Left colon (tissue), 2 donors: ENCODE results near the gene ATP11A. TPM values are rescaled to one million over a fixed set of nuclear protein-coding genes. Genes with fewer than 3 reads are reported as not detected.
"Not testable (repeated sequence)": the region's sequence is repeated elsewhere in the genome, so short reads cannot be mapped to it uniquely, and the experiment has no call there.

Experiments used
- ATAC-seq: fragments of 200-7000 bp; cut with Tn5 transposase; one replicate; pipeline ENCODE4 v1.9.1; 2020; ENCODE audit warnings: mild to moderate bottlenecking, moderate library complexity
- DNase-seq, 2 donors: peaks; one replicate each; pipeline ENCODE4 v3.0.0-alpha.2; 2020
- intact Hi-C, 2 donors: fragments of 100-400 bp; cut with DNase I in 1 of 2; cut with micrococcal nuclease in 1 of 2; formaldehyde crosslinking; loops; one replicate each; pipeline versions ENCODE4 v1.11.2 to v1.14.0; 2022; cut with DNase I, micrococcal nuclease
- total RNA-seq, 2 donors: library from RNA; stranded (reverse); fragmentation: NEBNext Ultra II Directional; extraction: Animal tissue kit (Norgen Biotek cat#: 25700); gene quantifications; one replicate each; pipeline ENCODE4 v1.2.1, GENCODE V29; 2021
- donor health status: DM: no; HTN: no; CAD: no.
- donor health status: DM: yes; HTN: yes; CAD: no.

The ATP11A gene
- total RNA-seq, 2 donors from 2014 or later = 12.4 to 22.7 TPM

GRCh38 chr13:112776971-112777370 lies 87.1 kb downstream of the ATP11A start:
- ATAC-seq (no peak), DNase-seq (no peak)
- intact Hi-C loops = no loop called here

DNA sequence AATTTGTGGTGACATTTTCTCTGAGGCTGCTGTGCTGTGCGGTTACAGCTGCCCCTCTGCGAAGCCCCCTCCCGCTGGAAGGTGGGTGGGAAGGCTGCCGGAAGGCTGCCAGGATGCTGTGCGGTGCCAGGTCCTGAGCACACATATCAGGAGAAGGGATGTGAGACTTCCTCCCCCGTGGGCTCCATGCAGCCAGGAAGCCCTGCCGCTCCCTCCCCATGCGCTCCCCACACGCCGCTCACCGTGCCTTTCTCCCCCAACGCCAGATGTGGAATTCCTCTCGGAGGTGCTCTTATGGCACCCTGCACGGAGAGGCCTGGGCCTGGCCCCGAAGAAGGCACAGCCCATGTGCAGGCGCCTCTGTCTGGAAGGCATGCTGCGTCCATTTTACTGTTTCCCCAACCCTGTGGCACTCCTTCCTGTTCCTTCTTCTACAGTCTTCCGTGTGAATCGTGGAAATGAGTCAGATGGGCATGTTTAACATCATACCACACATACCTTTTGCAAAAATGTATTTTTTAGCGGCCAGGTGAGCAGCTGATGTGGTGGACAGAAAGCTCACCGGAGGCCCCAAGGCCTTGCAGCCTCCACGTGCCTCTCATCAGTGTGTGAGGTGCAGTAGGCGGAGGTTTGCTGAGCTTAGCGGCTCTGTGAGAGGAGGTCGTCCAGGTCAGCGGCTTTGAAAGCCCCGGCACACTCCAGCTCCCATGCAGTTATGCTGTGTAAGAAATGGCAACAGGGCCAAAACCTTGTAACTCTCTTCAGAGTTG lies 88.0 kb downstream of the ATP11A start:
- ATAC-seq = no peak
- no peak for DNase-seq
- intact Hi-C loops = no loop called here

- intact Hi-C loops = no loop called here
- ATAC-seq (no peak), DNase-seq (no peak)
Measured at GRCh38 chr13:112779856-112780604, 90.2 kb downstream of the ATP11A start.

DNA sequence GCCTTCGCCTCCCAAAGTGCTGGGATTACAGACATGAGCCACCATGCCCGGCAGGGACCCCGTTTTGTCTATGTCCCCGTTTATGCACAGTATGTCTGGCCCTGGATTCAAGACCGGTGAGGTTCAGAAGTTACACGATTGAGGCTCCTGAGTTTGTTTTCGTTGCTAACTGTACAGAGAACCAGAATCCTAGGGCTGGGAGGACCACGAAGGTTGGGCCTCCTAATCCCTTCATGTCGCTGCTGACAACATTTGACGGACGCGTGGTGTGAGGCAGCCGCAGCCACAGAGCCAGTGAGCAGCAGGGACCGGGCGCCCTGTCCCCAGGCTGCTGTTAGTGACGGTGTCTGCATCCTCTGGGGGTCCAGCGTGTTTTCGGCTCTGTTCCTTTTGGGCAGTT lies 91.4 kb downstream of the ATP11A start:
- intact Hi-C loops = no loop called here
- ATAC-seq (no peak), DNase-seq (no peak)

- ATAC-seq = no peak
- no peak for DNase-seq
- intact Hi-C loops = no loop called here
Measured at GRCh38 chr13:112781881-112782361, 92.1 kb downstream of the ATP11A start.

GRCh38 chr13:112782429-112783010 lies 92.7 kb downstream of the ATP11A start:
- no peak for DNase-seq
- ATAC-seq = no peak
- intact Hi-C loops = no loop called here

GRCh38 chr13:112783135-112783977 lies 93.5 kb downstream of the ATP11A start:
- no peak for ATAC-seq
- no peak for DNase-seq
- intact Hi-C loops = no loop called here

- DNase-seq (no peak), ATAC-seq (no peak)
- intact Hi-C loops = no loop called here
Measured at GRCh38 chr13:112783978-112784371, 94.1 kb downstream of the ATP11A start.

GRCh38 chr13:112784811-112785482 lies 95.1 kb downstream of the ATP11A start:
- intact Hi-C loops = no loop called here
- ATAC-seq = no peak
- DNase-seq = no peak

GRCh38 chr13:112785483-112785856 lies 95.6 kb downstream of the ATP11A start:
- no peak for DNase-seq
- intact Hi-C loops = no loop called here

GRCh38 chr13:112786810-112787209 lies 97.0 kb downstream of the ATP11A start:
- ATAC-seq, intact Hi-C loops, DNase-seq: not testable (repeated sequence)

More at GRCh38 chr13:112785483-112785856, 95.6 kb downstream of the ATP11A start:
- ATAC-seq = no peak

GRCh38 chr13:112790735-112791641 lies 101.2 kb downstream of the ATP11A start:
- DNase-seq (no peak), ATAC-seq (no peak)
- intact Hi-C loops = no loop called here

- no peak for ATAC-seq
- intact Hi-C loops = no loop called here
- DNase-seq = no peak
Measured at GRCh38 chr13:112791663-112792440, 102.0 kb downstream of the ATP11A start.

DNA sequence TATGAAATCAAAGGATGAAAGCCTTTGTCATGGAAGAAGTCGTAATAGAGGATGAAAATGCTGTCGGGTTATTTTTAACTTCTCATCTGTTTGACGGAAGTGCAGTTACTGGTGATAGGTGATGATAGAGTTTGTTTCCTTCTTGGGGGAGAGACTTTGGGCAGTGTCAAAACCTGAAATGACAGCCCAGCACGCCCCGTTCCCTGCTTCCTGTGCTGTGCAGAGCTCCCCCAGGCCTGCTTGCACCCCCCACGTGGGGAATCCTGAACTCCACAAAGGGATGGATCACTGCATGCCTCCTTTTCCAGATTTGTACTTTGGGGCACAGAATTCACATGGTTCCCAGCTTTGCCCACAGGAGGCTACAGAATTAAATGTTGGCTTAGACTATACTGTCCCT lies 102.7 kb downstream of the ATP11A start:
- intact Hi-C loops = no loop called here
- DNase-seq = no peak
- no peak for ATAC-seq

DNA sequence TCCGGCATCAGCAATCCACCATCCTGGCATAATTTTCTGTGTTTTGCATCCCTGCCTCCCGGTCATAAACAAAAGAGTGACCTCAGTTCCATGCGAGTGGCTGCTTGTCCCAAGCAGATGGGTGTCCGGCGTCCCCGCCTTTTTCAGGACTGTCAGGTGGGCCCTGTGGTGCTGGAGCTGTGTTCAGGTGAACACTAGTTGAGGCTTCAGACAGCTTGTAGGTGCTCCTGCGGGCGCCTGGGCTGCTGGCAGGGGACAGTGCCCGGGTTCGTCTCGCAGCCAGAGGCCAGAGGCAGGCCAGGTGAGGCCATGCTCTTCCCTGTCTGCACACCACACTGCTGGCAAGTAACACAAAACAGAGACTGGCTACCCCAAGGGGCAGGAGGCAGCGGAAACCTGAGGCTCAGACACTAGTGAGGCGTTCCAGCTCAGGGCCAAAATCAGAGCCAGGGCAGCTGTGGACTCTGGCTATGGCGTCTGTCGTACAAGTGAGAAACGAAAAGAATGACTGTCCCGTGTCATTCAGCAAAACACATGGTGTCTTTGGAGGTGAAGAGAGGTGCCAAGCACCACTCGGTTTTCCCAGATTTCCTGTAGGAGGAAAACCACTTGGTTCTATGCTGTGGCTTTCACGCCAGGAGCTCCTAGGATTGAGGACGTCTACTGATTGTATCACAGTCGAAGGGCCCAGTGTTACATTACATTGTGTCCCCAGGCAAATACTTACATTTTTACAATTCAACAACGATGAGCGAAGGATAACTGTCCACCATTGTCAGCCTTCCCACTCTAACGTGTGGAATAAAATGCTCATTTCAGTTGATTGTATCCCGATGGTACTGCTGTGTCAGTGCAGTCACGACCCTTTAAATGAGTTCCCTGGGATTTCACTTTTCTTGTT lies 104.0 kb downstream of the ATP11A start:
- no peak for DNase-seq
- no peak for ATAC-seq

DNA sequence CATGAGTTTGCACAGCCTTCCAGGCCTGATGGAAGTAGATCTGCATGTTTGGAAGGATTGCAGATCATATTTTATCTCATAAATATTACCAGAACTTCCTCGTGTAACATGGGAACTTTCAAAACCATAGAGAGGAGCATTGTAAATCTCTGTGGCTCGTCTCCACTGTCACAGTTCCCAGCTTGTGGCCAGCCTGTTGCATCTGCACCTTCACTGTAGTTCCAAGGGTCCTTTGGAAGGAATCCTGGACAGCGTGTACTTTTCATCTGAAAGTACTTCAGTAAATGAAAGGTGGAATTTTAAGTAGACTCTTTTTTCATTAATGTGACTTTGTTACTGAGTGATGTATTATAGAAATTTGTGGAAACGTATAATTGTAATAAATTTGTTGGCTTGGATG lies 105.4 kb downstream of the ATP11A start:
- intact Hi-C loops = no loop called here
- ATAC-seq (no peak), DNase-seq (no peak)

More for the DNA sequence above, 104.0 kb downstream of the ATP11A start:
- intact Hi-C loops = no loop called here
